Lower leg skin (tissue), 3 donors: Measurements from ENCODE around the gene TRIM9.

Experiments
- POLR2A ChIP-seq, 2 donors: fragments of 450-650 bp; IDR thresholded peaks; one replicate each; pipeline ENCODE4 v1.6.1; 2016 to 2017; ENCODE audit warnings: antibody characterized with exemption in 2 of 2, mild to moderate bottlenecking in 1 of 2, moderate library complexity in 1 of 2
- TF ChIP-seq, protein P1 (sequence below), 3 donors: fragments of 450-650 bp; IDR thresholded peaks; one replicate each; pipeline ENCODE4 v1.5.1; 2016; ENCODE audit warnings: antibody characterized with exemption in 3 of 3, mild to moderate bottlenecking in 3 of 3, moderate library complexity in 2 of 3

DNA sequence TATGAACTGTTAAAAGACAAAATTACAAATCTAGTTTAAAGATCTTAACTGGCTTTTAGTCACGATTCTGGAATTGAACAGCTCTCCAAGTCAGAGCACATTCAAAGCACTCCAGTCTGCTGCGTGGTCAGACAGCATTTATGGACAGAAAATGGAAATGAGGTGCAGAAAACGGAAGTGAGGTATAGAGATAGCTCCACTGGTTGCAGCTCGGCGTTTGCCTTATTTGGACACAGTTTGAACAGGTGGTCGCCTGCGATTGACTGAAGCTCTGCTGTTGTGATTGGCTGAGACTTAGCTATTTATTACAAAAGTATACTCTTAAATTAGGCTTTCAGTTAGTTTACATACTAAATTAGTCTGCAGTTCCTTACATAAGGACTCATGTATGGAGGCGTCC is 28.3 kb downstream of the TRIM9 start:
- TF ChIP-seq, protein P1, sequence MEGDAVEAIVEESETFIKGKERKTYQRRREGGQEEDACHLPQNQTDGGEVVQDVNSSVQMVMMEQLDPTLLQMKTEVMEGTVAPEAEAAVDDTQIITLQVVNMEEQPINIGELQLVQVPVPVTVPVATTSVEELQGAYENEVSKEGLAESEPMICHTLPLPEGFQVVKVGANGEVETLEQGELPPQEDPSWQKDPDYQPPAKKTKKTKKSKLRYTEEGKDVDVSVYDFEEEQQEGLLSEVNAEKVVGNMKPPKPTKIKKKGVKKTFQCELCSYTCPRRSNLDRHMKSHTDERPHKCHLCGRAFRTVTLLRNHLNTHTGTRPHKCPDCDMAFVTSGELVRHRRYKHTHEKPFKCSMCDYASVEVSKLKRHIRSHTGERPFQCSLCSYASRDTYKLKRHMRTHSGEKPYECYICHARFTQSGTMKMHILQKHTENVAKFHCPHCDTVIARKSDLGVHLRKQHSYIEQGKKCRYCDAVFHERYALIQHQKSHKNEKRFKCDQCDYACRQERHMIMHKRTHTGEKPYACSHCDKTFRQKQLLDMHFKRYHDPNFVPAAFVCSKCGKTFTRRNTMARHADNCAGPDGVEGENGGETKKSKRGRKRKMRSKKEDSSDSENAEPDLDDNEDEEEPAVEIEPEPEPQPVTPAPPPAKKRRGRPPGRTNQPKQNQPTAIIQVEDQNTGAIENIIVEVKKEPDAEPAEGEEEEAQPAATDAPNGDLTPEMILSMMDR (IDR thresholded peaks at IDR 0.05), result no peak
- no peak for TF ChIP-seq POLR2A (IDR thresholded peaks at IDR 0.05)
